GM23248 (cell line): Measurements from ENCODE around the gene APP. TPM values are rescaled to one million over a fixed set of nuclear protein-coding genes. Genes with fewer than 3 reads are reported as not detected.
A peak's percentile ranks its signal among the peaks of the same experiment; 100 is the strongest.

ENCODE experiments used
- DNase-seq: peaks from one replicate; pipeline ENCODE4 v3.0.0-alpha.2; 2015
- H2AFZ ChIP-seq: fragments of 200-600 bp; sonication (generic); 2 replicates; pipeline ENCODE4 v1.6.1; 2016; ENCODE audit warnings: antibody characterized with exemption
- H3F3A ChIP-seq: fragments of 200-600 bp; sonication (generic); 2 replicates; pipeline ENCODE4 v1.6.1; 2016; ENCODE audit warnings: mild to moderate bottlenecking, antibody characterized with exemption, mixed run types; ENCODE audit not compliant: insufficient read depth
- H3K27ac ChIP-seq: fragments of 200-600 bp; sonication (generic); 2 replicates; pipeline ENCODE4 v1.5.1; 2016; ENCODE audit warnings: mild to moderate bottlenecking
- H3K27me3 ChIP-seq: fragments of 200-600 bp; sonication (generic); replicated peaks from 2 replicates; pipeline ENCODE4 v1.6.1; 2016; ENCODE audit warnings: mild to moderate bottlenecking; ENCODE audit not compliant: insufficient read depth
- H3K36me3 ChIP-seq: fragments of 200-600 bp; sonication (generic); 2 replicates; pipeline ENCODE4 v1.6.1; 2016; ENCODE audit warnings: low read depth, mild to moderate bottlenecking
- H3K4me1 ChIP-seq: fragments of 200-600 bp; sonication (generic); 2 replicates; pipeline ENCODE4 v1.6.1; 2016; ENCODE audit warnings: mild to moderate bottlenecking; ENCODE audit not compliant: insufficient read depth
- H3K4me2 ChIP-seq: fragments of 200-600 bp; sonication (generic); one replicate; pipeline ENCODE4 v1.6.1; 2016; ENCODE audit warnings: mild to moderate bottlenecking; ENCODE audit not compliant: unreplicated experiment
- H3K4me3 ChIP-seq: fragments of 200-600 bp; sonication (generic); 2 replicates; pipeline ENCODE4 v1.5.1; 2016; ENCODE audit warnings: mild to moderate bottlenecking
- H3K79me2 ChIP-seq: fragments of 200-600 bp; sonication (generic); 2 replicates; pipeline ENCODE4 v1.6.1; 2016; ENCODE audit warnings: mild to moderate bottlenecking; ENCODE audit not compliant: insufficient read depth
- H3K9ac ChIP-seq: fragments of 200-600 bp; sonication (generic); 2 replicates; pipeline ENCODE4 v1.6.1; 2016; ENCODE audit warnings: mild to moderate bottlenecking
- H3K9me2 ChIP-seq: fragments of 200-600 bp; sonication (generic); 2 replicates; pipeline ENCODE4 v1.6.1; 2016; ENCODE audit warnings: mixed run types, mild to moderate bottlenecking, moderate library complexity; ENCODE audit not compliant: insufficient read depth
- H3K9me3 ChIP-seq: fragments of 200-600 bp; sonication (generic); one replicate; pipeline ENCODE4 v1.6.1; 2017; ENCODE audit warnings: low read depth
- H4K20me1 ChIP-seq: fragments of 200-600 bp; sonication (generic); 2 replicates; pipeline ENCODE4 v1.6.0; 2016; ENCODE audit not compliant: insufficient read depth
- EZH2 ChIP-seq: fragments of 200-600 bp; sonication (generic); IDR thresholded peaks from 2 replicates; pipeline ENCODE4 v1.6.1; 2018; ENCODE audit warnings: antibody characterized with exemption, mild to moderate bottlenecking; ENCODE audit not compliant: insufficient read depth, poor library complexity, severe bottlenecking
- EZH2phosphoT487 ChIP-seq: fragments of 200-600 bp; sonication (generic); IDR thresholded peaks from 2 replicates; pipeline ENCODE4 v1.6.1; 2018; ENCODE audit warnings: antibody characterized with exemption, moderate library complexity, mild to moderate bottlenecking, low read depth; ENCODE audit not compliant: insufficient read depth
- WGBS, 2 experiments: methylation state at CpG; one replicate each; pipeline ENCODE4 v1.1.6; 2015 to 2017; ENCODE audit warnings: low lambda C conversion rate in 2 of 2, low coverage in 1 of 2; ENCODE audit errors: missing lambda C conversion rate in 2 of 2; 5-methylcytosine and 5-hydroxymethylcytosine counted together
- in situ Hi-C: fragments of 300-500 bp; cut with MboI; formaldehyde crosslinking; loops from 2 replicates; pipeline ENCODE4 v1.15.0; 2020
- polyA plus RNA-seq: library from polyadenylated mRNA; unstranded; fragments of >200 nt; fragmentation: Nextera tagmentation; extraction: Ambion mirVana; gene quantifications from 2 replicates; pipeline ENCODE4 v1.2.1, GENCODE V29; 2016
- total RNA-seq: library from RNA; depleted of rRNA; stranded (reverse); fragments of >200 nt; shearing (Covaris generic); gene quantifications from 2 replicates; pipeline ENCODE4 v1.2.3, GENCODE V29; 2014

The APP gene
- total and polyA plus RNA-seq, 2 experiments from 2014 or later = 35.0 to 292 TPM

DNA sequence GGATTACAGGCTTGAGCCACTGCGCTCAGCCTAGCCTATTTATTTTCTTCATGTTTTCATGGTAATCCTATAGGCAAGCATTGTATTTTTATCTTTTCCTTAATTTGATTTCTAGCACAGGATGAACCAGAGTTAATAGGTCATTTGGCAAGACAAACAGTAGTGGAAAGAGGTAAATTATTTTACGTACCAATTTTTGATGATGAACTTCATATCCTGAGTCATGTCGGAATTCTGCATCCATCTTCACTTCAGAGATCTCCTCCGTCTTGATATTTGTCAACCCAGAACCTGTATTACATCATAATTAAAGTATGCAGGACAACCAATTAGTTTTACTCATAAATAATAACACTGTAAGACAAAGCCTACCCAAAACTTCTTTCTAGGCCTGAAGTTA lies 273.2 kb downstream of the APP start:
- peaks cover 4% of the 10 kb centered on the region; the same call in 1 of the 2 replicates for H3K36me3 ChIP-seq
- H3K4me2 ChIP-seq = no peak overlapping the region
- peaks cover 22% of the 10 kb centered on the region for H3F3A ChIP-seq
- no peaks in the 10 kb centered on the region for H3K9me3 ChIP-seq
- no peaks in the 10 kb centered on the region for H3K79me2 ChIP-seq
- no peak overlapping the region for H3K27ac ChIP-seq
- no peaks in the 10 kb centered on the region for H4K20me1 ChIP-seq
- H3K27me3 ChIP-seq = no peaks in the 10 kb centered on the region
- no peaks in the 10 kb centered on the region for H3K9me2 ChIP-seq
- DNase-seq = no peak
- H3K9ac ChIP-seq = no peak overlapping the region
- in situ Hi-C loops = loop anchor here (25.0 kb wide), 2 partner anchors 265 to 815 kb away; partner anchors contain the start of gene APP
- H3K4me3 ChIP-seq = no peak overlapping the region
- 73 to 81% methylated on average over 4 of the region's 4 CpGs for WGBS, 2 experiments
- H3K4me1 ChIP-seq = 0 out of 2 replicates have a peak, but pooled peaks cover 6% of the 10 kb centered on the region
- no peak overlapping the region for H2AFZ ChIP-seq
- no peak for TF ChIP-seq EZH2phosphoT487
- no peak for TF ChIP-seq EZH2

DNA sequence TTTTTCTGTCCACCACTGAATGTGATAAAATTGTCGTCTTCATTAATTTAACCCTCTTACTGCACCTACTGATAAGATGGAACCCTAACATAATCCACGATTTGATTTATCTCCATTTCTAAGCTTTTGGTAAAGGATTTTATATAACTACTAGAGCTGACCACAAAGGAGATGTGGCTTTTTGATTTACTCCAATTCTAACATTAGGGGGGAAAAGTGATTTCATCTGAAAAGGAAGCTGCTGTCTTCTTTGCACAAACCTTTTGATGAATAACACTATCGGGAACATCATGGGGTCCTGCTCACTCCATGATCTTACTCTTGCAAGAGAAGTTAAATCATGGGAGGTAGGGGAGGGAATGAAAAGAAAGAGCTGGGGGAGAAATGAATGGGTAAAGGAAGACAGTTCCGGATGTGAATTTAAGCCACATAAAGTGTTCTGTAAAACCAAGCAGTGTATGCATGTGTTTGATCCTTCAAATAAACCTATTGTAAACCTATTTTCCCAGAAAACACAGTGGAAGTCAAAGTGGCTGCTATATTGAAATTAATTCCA lies 274.0 kb downstream of the APP start:
- Histone ChIP-seq H3K9me2 (no peaks in the 10 kb centered on the region), H3K9ac (no peak overlapping the region), H3K27ac (no peak overlapping the region), H3K36me3 (peaks cover 6% of the 10 kb centered on the region; the same call in 1 of the 2 replicates), H3F3A (peaks cover 15% of the 10 kb centered on the region), H3K4me2 (no peak overlapping the region), H3K79me2 (no peaks in the 10 kb centered on the region), H3K9me3 (no peaks in the 10 kb centered on the region), H3K4me1 (0 out of 2 replicates have a peak, but pooled peaks cover 3% of the 10 kb centered on the region), H4K20me1 (no peaks in the 10 kb centered on the region), H3K4me3 (no peak overlapping the region), H3K27me3 (no peaks in the 10 kb centered on the region), H2AFZ (no peak overlapping the region)
- 83 to 85% methylated on average over 4 of the region's 4 CpGs for WGBS, 2 experiments
- DNase-seq = no peak
- TF ChIP-seq EZH2 = no peak
- in situ Hi-C loops = loop anchor here (25.0 kb wide), 2 partner anchors 266 to 816 kb away; partner anchors contain the start of gene APP

DNA sequence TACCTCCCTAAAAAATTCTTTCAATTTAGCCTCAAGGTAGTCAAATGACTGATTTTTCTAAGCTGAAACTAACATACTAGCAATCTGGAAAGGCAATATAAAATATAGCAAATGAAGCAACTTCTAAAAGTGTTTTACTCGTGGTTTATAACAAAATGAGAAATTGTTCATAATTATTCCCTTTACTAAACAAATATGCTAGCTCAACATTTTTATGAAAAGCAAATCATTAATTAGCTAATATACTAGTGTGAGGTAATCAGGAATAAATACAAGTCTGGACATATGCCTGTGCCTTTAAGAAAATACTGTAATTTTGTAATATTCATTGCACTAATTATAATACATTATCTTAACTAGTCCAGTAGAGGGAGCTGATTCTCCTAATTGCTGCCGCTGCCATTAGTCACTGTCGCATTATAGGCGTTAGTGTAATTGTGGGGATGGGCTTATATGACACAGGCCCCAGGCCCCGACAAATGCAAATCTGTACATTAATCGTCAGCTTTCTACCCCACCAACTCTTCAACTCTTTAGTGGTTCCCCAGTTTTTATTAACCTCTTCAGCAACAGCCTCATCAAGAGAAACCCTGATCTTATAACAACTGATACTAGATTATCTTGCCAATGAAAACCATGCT lies 274.9 kb downstream of the APP start:
- Histone ChIP-seq H3F3A (peaks cover 11% of the 10 kb centered on the region), H3K9me2 (no peaks in the 10 kb centered on the region), H3K4me1 (no peaks in the 10 kb centered on the region), H4K20me1 (no peaks in the 10 kb centered on the region), H3K27me3 (no peaks in the 10 kb centered on the region), H3K27ac (no peak overlapping the region), H3K4me2 (no peak overlapping the region), H3K36me3 (peaks cover 15% of the 10 kb centered on the region), H2AFZ (no peak overlapping the region), H3K4me3 (no peak overlapping the region), H3K9me3 (no peaks in the 10 kb centered on the region), H3K79me2 (no peaks in the 10 kb centered on the region), H3K9ac (no peak overlapping the region)
- 18 to 19% methylated on average over 6 of the region's 6 CpGs for WGBS, 2 experiments
- TF ChIP-seq EZH2 (no peak), EZH2phosphoT487 (no peak)
- peak; percentile 79 for DNase-seq
- in situ Hi-C loops = loop anchor here (25.0 kb wide), 2 partner anchors 267 to 817 kb away; partner anchors contain the start of gene APP

GRCh38 chr21:25893191-25893590 lies 277.4 kb downstream of the APP start:
- in situ Hi-C loops = loop anchor here (25.0 kb wide), 2 partner anchors 269 to 819 kb away; partner anchors contain the start of gene APP
- no peaks in the 10 kb centered on the region for H3K4me1 ChIP-seq
- H3K27ac ChIP-seq = no peak overlapping the region
- H3K4me3 ChIP-seq = no peak overlapping the region
- peaks cover 11% of the 10 kb centered on the region for H3F3A ChIP-seq
- TF ChIP-seq EZH2phosphoT487 = no peak
- no peak for TF ChIP-seq EZH2
- WGBS, 2 experiments = 89 to 97% methylated on average over 1 of the region's 1 CpG
- H3K4me2 ChIP-seq = no peak overlapping the region
- H4K20me1 ChIP-seq = no peaks in the 10 kb centered on the region
- no peak for DNase-seq
- peaks cover 16% of the 10 kb centered on the region for H3K36me3 ChIP-seq
- no peaks in the 10 kb centered on the region for H3K27me3 ChIP-seq
- H3K9me3 ChIP-seq = no peaks in the 10 kb centered on the region
- H2AFZ ChIP-seq = no peak overlapping the region
- no peaks in the 10 kb centered on the region for H3K9me2 ChIP-seq
- H3K79me2 ChIP-seq = no peaks in the 10 kb centered on the region
- no peak overlapping the region for H3K9ac ChIP-seq
